GM06990 (cell line): ENCODE measurements around the gene IFNE.

Experiments used
- DNase-seq: peaks from one replicate; pipeline ENCODE4 v3.0.0-alpha.2; 2011; ENCODE audit not compliant: insufficient read length; ENCODE audit errors: extremely low read depth
- H3K27me3 ChIP-seq: replicated peaks from 2 replicates; pipeline ENCODE4 v1.6.0; 2011; ENCODE audit warnings: low read length; ENCODE audit not compliant: control insufficient read depth, insufficient read depth
- H3K36me3 ChIP-seq: 2 replicates; pipeline ENCODE4 v1.5.1; 2011; ENCODE audit warnings: low read length; ENCODE audit not compliant: control insufficient read depth, insufficient read depth
- H3K4me3 ChIP-seq: replicated peaks from 2 replicates; pipeline ENCODE4 v1.5.1; 2011; ENCODE audit warnings: low read depth, mild to moderate bottlenecking, control low read depth, low read length
- CTCF ChIP-seq: IDR thresholded peaks from 2 replicates; pipeline ENCODE4 v1.5.1; 2011; ENCODE audit warnings: low read length, control low read depth, mild to moderate bottlenecking, inconsistent platforms; ENCODE audit not compliant: insufficient read depth, poor library complexity, severe bottlenecking

Gene IFNE

GRCh38 chr9:21523021-21524014 is 41.2 kb upstream of the IFNE start:
- DNase-seq = no peak
- H3K4me3 ChIP-seq = no peak overlapping the region

GRCh38 chr9:21522348-21522747 is 40.2 kb upstream of the IFNE start:
- H3K36me3 ChIP-seq = no peaks in the 10 kb centered on the region
- DNase-seq = no peak
- TF ChIP-seq CTCF = no peak

More at GRCh38 chr9:21523021-21524014, 41.2 kb upstream of the IFNE start:
- no peak for TF ChIP-seq CTCF
- H3K36me3 ChIP-seq = no peaks in the 10 kb centered on the region
- no peaks in the 10 kb centered on the region for H3K27me3 ChIP-seq

GRCh38 chr9:21521448-21521847 is 39.3 kb upstream of the IFNE start:
- Histone ChIP-seq H3K4me3 (no peak overlapping the region), H3K36me3 (no peaks in the 10 kb centered on the region), H3K27me3 (no peaks in the 10 kb centered on the region)
- no peak for TF ChIP-seq CTCF
- no peak for DNase-seq

More at GRCh38 chr9:21522348-21522747, 40.2 kb upstream of the IFNE start:
- no peak overlapping the region for H3K4me3 ChIP-seq
- H3K27me3 ChIP-seq = no peaks in the 10 kb centered on the region

- DNase-seq = no peak
- no peak overlapping the region for H3K4me3 ChIP-seq
- H3K27me3 ChIP-seq = no peaks in the 10 kb centered on the region
- H3K36me3 ChIP-seq = no peaks in the 10 kb centered on the region
- no peak for TF ChIP-seq CTCF
Measured at GRCh38 chr9:21520501-21521228, 38.6 kb upstream of the IFNE start.

- TF ChIP-seq CTCF = no peak
- H3K27me3 ChIP-seq = no peaks in the 10 kb centered on the region
- no peaks in the 10 kb centered on the region for H3K36me3 ChIP-seq
Measured at GRCh38 chr9:21519855-21520434, 37.8 kb upstream of the IFNE start.

More at GRCh38 chr9:21519855-21520434, 37.8 kb upstream of the IFNE start:
- DNase-seq = no peak
- no peak overlapping the region for H3K4me3 ChIP-seq
